ENCODE measurements around the gene SGTA.

GRCh38 chr19:2811221-2811722 lies 28.2 kb upstream of the SGTA start:
- TF ChIP-seq, protein P1, sequence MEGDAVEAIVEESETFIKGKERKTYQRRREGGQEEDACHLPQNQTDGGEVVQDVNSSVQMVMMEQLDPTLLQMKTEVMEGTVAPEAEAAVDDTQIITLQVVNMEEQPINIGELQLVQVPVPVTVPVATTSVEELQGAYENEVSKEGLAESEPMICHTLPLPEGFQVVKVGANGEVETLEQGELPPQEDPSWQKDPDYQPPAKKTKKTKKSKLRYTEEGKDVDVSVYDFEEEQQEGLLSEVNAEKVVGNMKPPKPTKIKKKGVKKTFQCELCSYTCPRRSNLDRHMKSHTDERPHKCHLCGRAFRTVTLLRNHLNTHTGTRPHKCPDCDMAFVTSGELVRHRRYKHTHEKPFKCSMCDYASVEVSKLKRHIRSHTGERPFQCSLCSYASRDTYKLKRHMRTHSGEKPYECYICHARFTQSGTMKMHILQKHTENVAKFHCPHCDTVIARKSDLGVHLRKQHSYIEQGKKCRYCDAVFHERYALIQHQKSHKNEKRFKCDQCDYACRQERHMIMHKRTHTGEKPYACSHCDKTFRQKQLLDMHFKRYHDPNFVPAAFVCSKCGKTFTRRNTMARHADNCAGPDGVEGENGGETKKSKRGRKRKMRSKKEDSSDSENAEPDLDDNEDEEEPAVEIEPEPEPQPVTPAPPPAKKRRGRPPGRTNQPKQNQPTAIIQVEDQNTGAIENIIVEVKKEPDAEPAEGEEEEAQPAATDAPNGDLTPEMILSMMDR (tag by site-specific recombination; IDR thresholded peaks at IDR 0.05): no peak
- TF ChIP-seq, protein P2, sequence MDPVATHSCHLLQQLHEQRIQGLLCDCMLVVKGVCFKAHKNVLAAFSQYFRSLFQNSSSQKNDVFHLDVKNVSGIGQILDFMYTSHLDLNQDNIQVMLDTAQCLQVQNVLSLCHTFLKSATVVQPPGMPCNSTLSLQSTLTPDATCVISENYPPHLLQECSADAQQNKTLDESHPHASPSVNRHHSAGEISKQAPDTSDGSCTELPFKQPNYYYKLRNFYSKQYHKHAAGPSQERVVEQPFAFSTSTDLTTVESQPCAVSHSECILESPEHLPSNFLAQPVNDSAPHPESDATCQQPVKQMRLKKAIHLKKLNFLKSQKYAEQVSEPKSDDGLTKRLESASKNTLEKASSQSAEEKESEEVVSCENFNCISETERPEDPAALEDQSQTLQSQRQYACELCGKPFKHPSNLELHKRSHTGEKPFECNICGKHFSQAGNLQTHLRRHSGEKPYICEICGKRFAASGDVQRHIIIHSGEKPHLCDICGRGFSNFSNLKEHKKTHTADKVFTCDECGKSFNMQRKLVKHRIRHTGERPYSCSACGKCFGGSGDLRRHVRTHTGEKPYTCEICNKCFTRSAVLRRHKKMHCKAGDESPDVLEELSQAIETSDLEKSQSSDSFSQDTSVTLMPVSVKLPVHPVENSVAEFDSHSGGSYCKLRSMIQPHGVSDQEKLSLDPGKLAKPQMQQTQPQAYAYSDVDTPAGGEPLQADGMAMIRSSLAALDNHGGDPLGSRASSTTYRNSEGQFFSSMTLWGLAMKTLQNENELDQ (tag by site-specific recombination; IDR thresholded peaks at IDR 0.05; ENCODE audit: low read depth): no peak
- no peak for TF ChIP-seq GLI2 (tag by site-specific recombination; IDR thresholded peaks at IDR 0.05; ENCODE audit: borderline replicate concordance, low read depth)
- TF ChIP-seq SP3 (tag by site-specific recombination; IDR thresholded peaks at IDR 0.05): no peak
- no peak for TF ChIP-seq REST (tag by site-specific recombination; IDR thresholded peaks at IDR 0.05)
- TF ChIP-seq ZNF324 (tag by site-specific recombination; IDR thresholded peaks at IDR 0.05): no peak
- TF ChIP-seq, protein P3, sequence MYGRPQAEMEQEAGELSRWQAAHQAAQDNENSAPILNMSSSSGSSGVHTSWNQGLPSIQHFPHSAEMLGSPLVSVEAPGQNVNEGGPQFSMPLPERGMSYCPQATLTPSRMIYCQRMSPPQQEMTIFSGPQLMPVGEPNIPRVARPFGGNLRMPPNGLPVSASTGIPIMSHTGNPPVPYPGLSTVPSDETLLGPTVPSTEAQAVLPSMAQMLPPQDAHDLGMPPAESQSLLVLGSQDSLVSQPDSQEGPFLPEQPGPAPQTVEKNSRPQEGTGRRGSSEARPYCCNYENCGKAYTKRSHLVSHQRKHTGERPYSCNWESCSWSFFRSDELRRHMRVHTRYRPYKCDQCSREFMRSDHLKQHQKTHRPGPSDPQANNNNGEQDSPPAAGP (tag by site-specific recombination; IDR thresholded peaks at IDR 0.05): no peak
- TF ChIP-seq ZNF157 (tag by site-specific recombination; IDR thresholded peaks at IDR 0.05): no peak
- no peak for TF ChIP-seq ZNF335 (tag by site-specific recombination; conservative IDR thresholded peaks at IDR 0.05)
- no peak for TF ChIP-seq YY1 (tag by site-specific recombination; IDR thresholded peaks at IDR 0.05)
- TF ChIP-seq ZNF18 (tag by site-specific recombination; IDR thresholded peaks at IDR 0.05): no peak
